Stimulated activated naive CD4-positive, alpha-beta T cell treated with Interleukin-2 at 50 U/mL for 16 hours (primary cell): Measurements from ENCODE around the gene EYA2.

Experiments used
- DNase-seq: peaks from one replicate; lab custom pipeline; 2025; lab: John Stamatoyannopoulos, UW

The EYA2 gene

GRCh38 chr20:47111576-47111975 lies 216.9 kb downstream of the EYA2 start:
- no peak for DNase-seq

- DNase-seq: no peak
These were observed 218.9 kb downstream of the EYA2 start for GRCh38 chr20:47113362-47114109.

- no peak for DNase-seq
These were observed 221.1 kb downstream of the EYA2 start for GRCh38 chr20:47115694-47116093.

GRCh38 chr20:47117371-47117770 lies 222.7 kb downstream of the EYA2 start:
- DNase-seq: no peak

GRCh38 chr20:47117773-47118172 lies 223.1 kb downstream of the EYA2 start:
- DNase-seq: no peak

GRCh38 chr20:47118206-47118605 lies 223.6 kb downstream of the EYA2 start:
- no peak for DNase-seq

GRCh38 chr20:47118641-47119040 lies 224.0 kb downstream of the EYA2 start:
- DNase-seq: no peak

GRCh38 chr20:47120346-47120936 lies 225.8 kb downstream of the EYA2 start:
- DNase-seq: no peak

GRCh38 chr20:47122560-47122959 lies 227.9 kb downstream of the EYA2 start:
- DNase-seq: no peak

- DNase-seq: no peak
These were observed 229.6 kb downstream of the EYA2 start for GRCh38 chr20:47124181-47124717.

- no peak for DNase-seq
These were observed 230.8 kb downstream of the EYA2 start for GRCh38 chr20:47125508-47125757.

- no peak for DNase-seq
These were observed 231.3 kb downstream of the EYA2 start for GRCh38 chr20:47125758-47126591.

- no peak for DNase-seq
These were observed 232.1 kb downstream of the EYA2 start for GRCh38 chr20:47126709-47127108.

GRCh38 chr20:47127546-47127945 lies 232.9 kb downstream of the EYA2 start:
- no peak for DNase-seq

GRCh38 chr20:47127999-47128398 lies 233.4 kb downstream of the EYA2 start:
- no peak for DNase-seq

- DNase-seq: no peak
These were observed 234.7 kb downstream of the EYA2 start for GRCh38 chr20:47129306-47129705.

- no peak for DNase-seq
These were observed 239.3 kb downstream of the EYA2 start for GRCh38 chr20:47133809-47134456.

- no peak for DNase-seq
These were observed 242.1 kb downstream of the EYA2 start for GRCh38 chr20:47136782-47137181.

GRCh38 chr20:47137231-47137870 lies 242.7 kb downstream of the EYA2 start:
- DNase-seq: no peak

GRCh38 chr20:47139934-47140535 lies 245.4 kb downstream of the EYA2 start:
- no peak for DNase-seq

- DNase-seq: no peak
These were observed 246.8 kb downstream of the EYA2 start for GRCh38 chr20:47141350-47141921.
